ENCODE measurements around the gene TBCK. TPM values are rescaled to one million over a fixed set of nuclear protein-coding genes. Genes with fewer than 3 reads are reported as not detected.
A peak's percentile ranks its signal among the peaks of the same experiment; 100 is the strongest.

TBCK gene
- total RNA-seq, 1 experiment from 2014 or later: 22.3 TPM

GRCh38 chr4:106329041-106329618 is 13.1 kb upstream of the TBCK start:
- intact Hi-C loops (cut with micrococcal nuclease): no loop called here
- Histone ChIP-seq H3K4me1 (ENCODE audit: control insufficient read depth in 1 of 2, insufficient read depth in 2 of 2, low read length in 2 of 2) (no peaks in the 10 kb centered on the region), H3K4me2 (ENCODE audit: low read length) (no peak overlapping the region), H2AFZ (ENCODE audit: low read depth, low read length, poor library complexity, severe bottlenecking) (no peak overlapping the region), H3K27me3 (ENCODE audit: insufficient read depth, low read length) (no peaks in the 10 kb centered on the region), H4K20me1 (ENCODE audit: insufficient read depth) (0 out of 2 replicates have a peak, but pooled peaks cover 4% of the 10 kb centered on the region), H3K27ac (ENCODE audit: low read depth, low read length) (no peak overlapping the region), H3K9me3 (ENCODE audit: control insufficient read depth in 1 of 2, insufficient read depth in 1 of 2, low read depth in 1 of 2, low read length in 2 of 2) (no peaks in the 10 kb centered on the region), H3K36me3 (ENCODE audit: control insufficient read depth in 1 of 2, insufficient read depth in 2 of 2, low read length in 2 of 2) (peaks cover 52 to 66% of the 10 kb centered on the region in 2 experiments), H3K9ac (ENCODE audit: low read length) (no peak overlapping the region), H3K79me2 (ENCODE audit: insufficient read depth, low read length) (peaks cover 35% of the 10 kb centered on the region), H3K9me2 (ENCODE audit: insufficient read depth) (no peaks in the 10 kb centered on the region), H3K4me3 (replicated peaks in 1 of 2; ENCODE audit: low read depth in 1 of 2, low read length in 2 of 2) (no peak overlapping the region)
- RAD21 ChIA-PET (ENCODE audit: low non-redundant PET in 1 of 2, low total read pairs in 2 of 2, uncharacterized antibody in 2 of 2, unreplicated experiment in 2 of 2): no interaction called here
- TF ChIP-seq YY1 (IDR thresholded peaks at IDR 0.05; ENCODE audit: extremely low read depth, insufficient replicate concordance, low read depth, low read length) (no peak), RAD21 (IDR thresholded peaks at IDR 0.05; ENCODE audit: low read depth) (peak; percentile 39), CTCF (IDR thresholded peaks at IDR 0.05 in 2 of 3, conservative IDR thresholded peaks at IDR 0.05 in 1 of 3; ENCODE audit: borderline replicate concordance in 1 of 3, insufficient read depth in 1 of 3, low read depth in 2 of 3, low read length in 2 of 3) (peak; percentile 12 to 73 (median 71); a peak in 5 of 6 replicates)
- DNase-seq (ENCODE audit: low read depth, low spot score) (peak; percentile 28), ATAC-seq (peak; percentile 70)
- no TSS peak for BruUV-seq (replicated peaks)
- POLR2A ChIA-PET: interaction anchor here (0.7 kb wide), 1 partner anchor 240 kb away, joined by 3 read pairs; no protein-coding TSS in a partner anchor
- CTCF ChIA-PET: interaction anchor here (0.7 to 1.7 kb wide), 10 partner anchors 9 to 1189 kb away, joined by 3 to 8 read pairs (median 3); partner anchors contain the start of genes AIMP1 and TBCK

- POLR2A ChIA-PET: no interaction called here
- Histone ChIP-seq H3K36me3 (ENCODE audit: control insufficient read depth in 1 of 2, insufficient read depth in 2 of 2, low read length in 2 of 2) (peaks cover 35 to 43% of the 10 kb centered on the region in 2 experiments), H3K4me2 (ENCODE audit: low read length) (no peak overlapping the region), H3K27me3 (ENCODE audit: insufficient read depth, low read length) (no peaks in the 10 kb centered on the region), H3K9me3 (ENCODE audit: control insufficient read depth in 1 of 2, insufficient read depth in 1 of 2, low read depth in 1 of 2, low read length in 2 of 2) (no peaks in the 10 kb centered on the region), H3K4me1 (ENCODE audit: control insufficient read depth in 1 of 2, insufficient read depth in 2 of 2, low read length in 2 of 2) (no peaks in the 10 kb centered on the region), H3K9me2 (ENCODE audit: insufficient read depth) (no peaks in the 10 kb centered on the region), H3K9ac (ENCODE audit: low read length) (no peak overlapping the region), H4K20me1 (ENCODE audit: insufficient read depth) (0 out of 2 replicates have a peak, but pooled peaks cover 4% of the 10 kb centered on the region), H2AFZ (ENCODE audit: low read depth, low read length, poor library complexity, severe bottlenecking) (no peak overlapping the region), H3K4me3 (replicated peaks in 1 of 2; ENCODE audit: low read depth in 1 of 2, low read length in 2 of 2) (no peak overlapping the region), H3K27ac (ENCODE audit: low read depth, low read length) (no peak overlapping the region), H3K79me2 (ENCODE audit: insufficient read depth, low read length) (peaks cover 52% of the 10 kb centered on the region)
- no peak for TF ChIP-seq EZH2 (IDR thresholded peaks at IDR 0.05)
- TF ChIP-seq CTCF (IDR thresholded peaks at IDR 0.05 in 2 of 3, conservative IDR thresholded peaks at IDR 0.05 in 1 of 3; ENCODE audit: borderline replicate concordance in 1 of 3, insufficient read depth in 1 of 3, low read depth in 2 of 3, low read length in 2 of 3): no peak
- TF ChIP-seq EZH2phosphoT487 (IDR thresholded peaks at IDR 0.05; ENCODE audit: borderline replicate concordance): no peak
- no peak for TF ChIP-seq ATF3 (IDR thresholded peaks at IDR 0.05)
- no peak for TF ChIP-seq CEBPB (IDR thresholded peaks at IDR 0.05; ENCODE audit: low read depth)
- TF ChIP-seq ELF1 (IDR thresholded peaks at IDR 0.05; ENCODE audit: borderline replicate concordance, low read depth): no peak
- TF ChIP-seq SIN3A (IDR thresholded peaks at IDR 0.05; ENCODE audit: low read depth): no peak
- no peak for TF ChIP-seq FOSL1 (IDR thresholded peaks at IDR 0.05; ENCODE audit: low read depth)
- no peak for TF ChIP-seq EGR1 (IDR thresholded peaks at IDR 0.05; ENCODE audit: low read depth)
- ATAC-seq (no peak), DNase-seq (ENCODE audit: low read depth, low spot score) (no peak)
- intact Hi-C loops (cut with micrococcal nuclease): no loop called here
- CTCF ChIA-PET: no interaction called here
- no TSS peak for BruUV-seq (replicated peaks)
- RAD21 ChIA-PET (ENCODE audit: low non-redundant PET in 1 of 2, low total read pairs in 2 of 2, uncharacterized antibody in 2 of 2, unreplicated experiment in 2 of 2): no interaction called here
These were observed 9.8 kb upstream of the TBCK start for GRCh38 chr4:106325800-106326199.
